Measurements from ENCODE around the gene NR3C2. TPM values are rescaled to one million over a fixed set of nuclear protein-coding genes. Genes with fewer than 3 reads are reported as not detected.

NR3C2 gene
- total RNA-seq, 1 experiment from 2014 or later = 0.26 TPM

DNA sequence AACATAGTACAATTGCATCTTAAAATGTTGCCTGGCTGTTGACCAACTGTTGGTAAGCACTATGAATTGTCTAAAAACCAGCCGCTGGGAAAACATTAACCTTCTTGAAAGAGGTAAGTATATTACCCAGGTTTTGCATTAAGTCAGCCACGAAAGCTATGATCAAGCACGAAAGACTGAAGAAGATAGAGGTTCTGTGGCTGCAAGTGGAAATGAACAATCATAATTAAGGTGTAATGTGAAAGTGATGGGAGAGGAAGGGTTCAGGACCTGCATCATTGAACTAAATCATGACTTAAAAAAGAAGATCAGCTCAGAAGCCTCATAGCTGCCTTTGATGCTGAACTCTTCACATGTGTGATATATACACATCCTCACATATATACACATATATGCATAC, 341.0 kb downstream of the NR3C2 start:
- no peak for ATAC-seq

DNA sequence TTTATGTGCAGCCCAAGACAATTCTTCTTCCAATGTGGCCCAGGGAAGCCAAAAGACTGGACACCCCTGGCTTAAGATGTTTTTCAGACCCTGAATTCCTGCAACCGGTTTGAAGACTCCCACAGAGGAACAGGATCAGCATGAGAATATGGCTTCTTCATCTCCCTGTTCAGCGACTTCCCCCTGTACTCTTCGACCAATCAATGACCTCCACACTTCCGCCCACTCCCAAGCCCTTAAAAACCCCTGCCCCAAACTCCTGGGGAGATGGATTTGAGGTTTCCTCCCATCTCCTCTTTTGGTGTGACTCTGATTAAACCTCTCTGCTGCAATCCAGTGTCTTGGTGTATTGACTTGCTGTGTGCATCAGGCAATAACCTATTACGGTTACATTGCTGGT, 344.4 kb downstream of the NR3C2 start:
- Histone ChIP-seq H3K36me3 (ENCODE audit: control insufficient read depth, insufficient read depth, low read length) (no peaks in the 10 kb centered on the region), H3K4me3 (ENCODE audit: low read depth in 2 of 2, low read length in 2 of 2) (no peak overlapping the region), H3K27me3 (ENCODE audit: control insufficient read depth, insufficient read depth, low read length) (peaks cover 2% of the 10 kb centered on the region; the same call in 1 of the 2 replicates), H3K27ac (ENCODE audit: low read length) (no peak overlapping the region), H3K4me1 (ENCODE audit: control insufficient read depth, insufficient read depth, low read length) (no peaks in the 10 kb centered on the region), H3K9me3 (ENCODE audit: control insufficient read depth, insufficient read depth, low read depth, low read length) (no peaks in the 10 kb centered on the region)
- intact Hi-C loops (cut with micrococcal nuclease; ENCODE audit: unreplicated experiment) (no loop called here), in situ Hi-C loops (cut with HindIII; ENCODE audit: low pct_unique_long_range_greater_than_20kb, low sequenced_read_pairs) (no loop called here)
- BruUV-seq (replicated peaks) = no TSS peak
- no peak for DNase-seq (ENCODE audit: low read depth, low spot score)
- no peak for ATAC-seq
- TF ChIP-seq POLR2AphosphoS5 (IDR thresholded peaks at IDR 0.05; ENCODE audit: low read depth, low read length) (no peak), SIN3A (IDR thresholded peaks at IDR 0.05; ENCODE audit: borderline replicate concordance, insufficient read depth, low read depth, low read length) (no peak), TCF7L2 (IDR thresholded peaks at IDR 0.05; ENCODE audit: low read depth, low read length) (no peak)
- TF ChIP-seq, protein P1, sequence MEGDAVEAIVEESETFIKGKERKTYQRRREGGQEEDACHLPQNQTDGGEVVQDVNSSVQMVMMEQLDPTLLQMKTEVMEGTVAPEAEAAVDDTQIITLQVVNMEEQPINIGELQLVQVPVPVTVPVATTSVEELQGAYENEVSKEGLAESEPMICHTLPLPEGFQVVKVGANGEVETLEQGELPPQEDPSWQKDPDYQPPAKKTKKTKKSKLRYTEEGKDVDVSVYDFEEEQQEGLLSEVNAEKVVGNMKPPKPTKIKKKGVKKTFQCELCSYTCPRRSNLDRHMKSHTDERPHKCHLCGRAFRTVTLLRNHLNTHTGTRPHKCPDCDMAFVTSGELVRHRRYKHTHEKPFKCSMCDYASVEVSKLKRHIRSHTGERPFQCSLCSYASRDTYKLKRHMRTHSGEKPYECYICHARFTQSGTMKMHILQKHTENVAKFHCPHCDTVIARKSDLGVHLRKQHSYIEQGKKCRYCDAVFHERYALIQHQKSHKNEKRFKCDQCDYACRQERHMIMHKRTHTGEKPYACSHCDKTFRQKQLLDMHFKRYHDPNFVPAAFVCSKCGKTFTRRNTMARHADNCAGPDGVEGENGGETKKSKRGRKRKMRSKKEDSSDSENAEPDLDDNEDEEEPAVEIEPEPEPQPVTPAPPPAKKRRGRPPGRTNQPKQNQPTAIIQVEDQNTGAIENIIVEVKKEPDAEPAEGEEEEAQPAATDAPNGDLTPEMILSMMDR (IDR thresholded peaks at IDR 0.05) = no peak
- TF ChIP-seq, protein P2, sequence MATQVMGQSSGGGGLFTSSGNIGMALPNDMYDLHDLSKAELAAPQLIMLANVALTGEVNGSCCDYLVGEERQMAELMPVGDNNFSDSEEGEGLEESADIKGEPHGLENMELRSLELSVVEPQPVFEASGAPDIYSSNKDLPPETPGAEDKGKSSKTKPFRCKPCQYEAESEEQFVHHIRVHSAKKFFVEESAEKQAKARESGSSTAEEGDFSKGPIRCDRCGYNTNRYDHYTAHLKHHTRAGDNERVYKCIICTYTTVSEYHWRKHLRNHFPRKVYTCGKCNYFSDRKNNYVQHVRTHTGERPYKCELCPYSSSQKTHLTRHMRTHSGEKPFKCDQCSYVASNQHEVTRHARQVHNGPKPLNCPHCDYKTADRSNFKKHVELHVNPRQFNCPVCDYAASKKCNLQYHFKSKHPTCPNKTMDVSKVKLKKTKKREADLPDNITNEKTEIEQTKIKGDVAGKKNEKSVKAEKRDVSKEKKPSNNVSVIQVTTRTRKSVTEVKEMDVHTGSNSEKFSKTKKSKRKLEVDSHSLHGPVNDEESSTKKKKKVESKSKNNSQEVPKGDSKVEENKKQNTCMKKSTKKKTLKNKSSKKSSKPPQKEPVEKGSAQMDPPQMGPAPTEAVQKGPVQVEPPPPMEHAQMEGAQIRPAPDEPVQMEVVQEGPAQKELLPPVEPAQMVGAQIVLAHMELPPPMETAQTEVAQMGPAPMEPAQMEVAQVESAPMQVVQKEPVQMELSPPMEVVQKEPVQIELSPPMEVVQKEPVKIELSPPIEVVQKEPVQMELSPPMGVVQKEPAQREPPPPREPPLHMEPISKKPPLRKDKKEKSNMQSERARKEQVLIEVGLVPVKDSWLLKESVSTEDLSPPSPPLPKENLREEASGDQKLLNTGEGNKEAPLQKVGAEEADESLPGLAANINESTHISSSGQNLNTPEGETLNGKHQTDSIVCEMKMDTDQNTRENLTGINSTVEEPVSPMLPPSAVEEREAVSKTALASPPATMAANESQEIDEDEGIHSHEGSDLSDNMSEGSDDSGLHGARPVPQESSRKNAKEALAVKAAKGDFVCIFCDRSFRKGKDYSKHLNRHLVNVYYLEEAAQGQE (IDR thresholded peaks at IDR 0.05; ENCODE audit: insufficient read depth in 1 of 2, low read depth in 2 of 2, low read length in 1 of 2) = no peak
- POLR2A ChIA-PET = no interaction called here
- CTCF ChIA-PET = no interaction called here

More for the DNA sequence above, 341.0 kb downstream of the NR3C2 start:
- peaks cover 2% of the 10 kb centered on the region; the same call in 1 of the 2 replicates for H3K27me3 ChIP-seq (ENCODE audit: control insufficient read depth, insufficient read depth, low read length)
- DNase-seq (ENCODE audit: low read depth, low spot score) = no peak
- intact Hi-C loops (cut with micrococcal nuclease; ENCODE audit: unreplicated experiment) = no loop called here
- TF ChIP-seq, protein P2 (IDR thresholded peaks at IDR 0.05; ENCODE audit: insufficient read depth in 1 of 2, low read depth in 2 of 2, low read length in 1 of 2) = no peak
- TF ChIP-seq, protein P1 (IDR thresholded peaks at IDR 0.05) = no peak
- no peak for TF ChIP-seq TCF7L2 (IDR thresholded peaks at IDR 0.05; ENCODE audit: low read depth, low read length)
- no peak for TF ChIP-seq SIN3A (IDR thresholded peaks at IDR 0.05; ENCODE audit: borderline replicate concordance, insufficient read depth, low read depth, low read length)
- TF ChIP-seq POLR2AphosphoS5 (IDR thresholded peaks at IDR 0.05; ENCODE audit: low read depth, low read length) = no peak
- CTCF ChIA-PET = no interaction called here
- H3K4me1 ChIP-seq (ENCODE audit: control insufficient read depth, insufficient read depth, low read length) = no peaks in the 10 kb centered on the region
- in situ Hi-C loops (cut with HindIII; ENCODE audit: low pct_unique_long_range_greater_than_20kb, low sequenced_read_pairs) = no loop called here
- no peaks in the 10 kb centered on the region for H3K36me3 ChIP-seq (ENCODE audit: control insufficient read depth, insufficient read depth, low read length)
- H3K27ac ChIP-seq (ENCODE audit: low read length) = no peak overlapping the region
- H3K4me3 ChIP-seq (ENCODE audit: low read depth in 2 of 2, low read length in 2 of 2) = no peak overlapping the region
- POLR2A ChIA-PET = no interaction called here
- H3K9me3 ChIP-seq (ENCODE audit: control insufficient read depth, insufficient read depth, low read depth, low read length) = no peaks in the 10 kb centered on the region
- BruUV-seq (replicated peaks) = no TSS peak

All from Panc1 (cell line).